Raji (cell line): ENCODE results near the gene ZNF471.

Experiments
- POLR2A ChIP-seq: IDR thresholded peaks from 2 replicates; pipeline ENCODE4 v1.6.1; 2011; ENCODE audit warnings: low read depth, low read length, control low read depth; ENCODE audit not compliant: insufficient read depth

Gene ZNF471

GRCh38 chr19:56554272-56554869 is 46.7 kb downstream of the ZNF471 start:
- TF ChIP-seq POLR2A = no peak

GRCh38 chr19:56562766-56563165 is 55.1 kb downstream of the ZNF471 start:
- no peak for TF ChIP-seq POLR2A

GRCh38 chr19:56566904-56567273 is 59.2 kb downstream of the ZNF471 start:
- no peak for TF ChIP-seq POLR2A

GRCh38 chr19:56567274-56568120 is 59.8 kb downstream of the ZNF471 start, which contains the start of gene ZNF470:
ZNF470 (plus strand) TSS chr19:56567468; CDS start chr19:56570312, 2,844 bp downstream.
- no peak for TF ChIP-seq POLR2A

- no peak for TF ChIP-seq POLR2A
Measured at GRCh38 chr19:56572589-56572988, 64.9 kb downstream of the ZNF471 start.

GRCh38 chr19:56573914-56574313 is 66.3 kb downstream of the ZNF471 start:
- TF ChIP-seq POLR2A = no peak

GRCh38 chr19:56577719-56578602 is 70.3 kb downstream of the ZNF471 start:
- no peak for TF ChIP-seq POLR2A
